Endothelial cell (in vitro differentiated cells): ENCODE results near the gene MACROD2. TPM values are rescaled to one million over a fixed set of nuclear protein-coding genes. Genes with fewer than 3 reads are reported as not detected.

ENCODE experiments used
- DNase-seq: peaks from one replicate; pipeline ENCODE4 v3.0.0; 2021; ENCODE audit warnings: low spot score
- H3K27ac Mint-ChIP-seq: one replicate; pipeline ENCODE4 v1.8.0; 2021; ENCODE audit warnings: mixed read lengths, inconsistent platforms; ENCODE audit not compliant: unreplicated experiment
- H3K27me3 Mint-ChIP-seq: one replicate; pipeline ENCODE4 v1.8.0; 2021; ENCODE audit warnings: mild to moderate bottlenecking, moderate library complexity, mixed read lengths, inconsistent platforms; ENCODE audit not compliant: unreplicated experiment
- H3K36me3 Mint-ChIP-seq: one replicate; pipeline ENCODE4 v1.8.0; 2021; ENCODE audit warnings: mild to moderate bottlenecking, low read depth, mixed read lengths, inconsistent platforms; ENCODE audit not compliant: unreplicated experiment
- H3K4me1 Mint-ChIP-seq: one replicate; pipeline ENCODE4 v1.8.0; 2021; ENCODE audit warnings: mild to moderate bottlenecking, mixed read lengths, inconsistent platforms; ENCODE audit not compliant: unreplicated experiment
- H3K4me3 Mint-ChIP-seq: one replicate; pipeline ENCODE4 v1.8.0; 2021; ENCODE audit warnings: mild to moderate bottlenecking, mixed read lengths, inconsistent platforms; ENCODE audit not compliant: unreplicated experiment
- H3K9me3 Mint-ChIP-seq: one replicate; pipeline ENCODE4 v1.8.0; 2021; ENCODE audit warnings: mixed read lengths, inconsistent platforms; ENCODE audit not compliant: unreplicated experiment
- total RNA-seq: library from RNA; stranded (reverse); fragmentation: NEBNext Ultra II Directional; extraction: Animal tissue kit (Norgen Biotek cat#: 25700); gene quantifications from one replicate; pipeline ENCODE4 v1.2.1, GENCODE V29; 2021; ENCODE audit not compliant: unreplicated experiment
- TF ChIP-seq, protein P1 (sequence below): fragments of 200-600 bp; sonication (generic); IDR thresholded peaks from one replicate; pipeline ENCODE4 v1.5.0; 2021; ENCODE audit warnings: antibody characterized with exemption; ENCODE audit not compliant: unreplicated experiment

The MACROD2 gene
- total RNA-seq, 1 donor from 2014 or later = 6.4 TPM

- no peaks in the 10 kb centered on the region for H3K4me1 Mint-ChIP-seq
- no peaks in the 10 kb centered on the region for H3K36me3 Mint-ChIP-seq
- no peaks in the 10 kb centered on the region for H3K9me3 Mint-ChIP-seq
- TF ChIP-seq, protein P1, sequence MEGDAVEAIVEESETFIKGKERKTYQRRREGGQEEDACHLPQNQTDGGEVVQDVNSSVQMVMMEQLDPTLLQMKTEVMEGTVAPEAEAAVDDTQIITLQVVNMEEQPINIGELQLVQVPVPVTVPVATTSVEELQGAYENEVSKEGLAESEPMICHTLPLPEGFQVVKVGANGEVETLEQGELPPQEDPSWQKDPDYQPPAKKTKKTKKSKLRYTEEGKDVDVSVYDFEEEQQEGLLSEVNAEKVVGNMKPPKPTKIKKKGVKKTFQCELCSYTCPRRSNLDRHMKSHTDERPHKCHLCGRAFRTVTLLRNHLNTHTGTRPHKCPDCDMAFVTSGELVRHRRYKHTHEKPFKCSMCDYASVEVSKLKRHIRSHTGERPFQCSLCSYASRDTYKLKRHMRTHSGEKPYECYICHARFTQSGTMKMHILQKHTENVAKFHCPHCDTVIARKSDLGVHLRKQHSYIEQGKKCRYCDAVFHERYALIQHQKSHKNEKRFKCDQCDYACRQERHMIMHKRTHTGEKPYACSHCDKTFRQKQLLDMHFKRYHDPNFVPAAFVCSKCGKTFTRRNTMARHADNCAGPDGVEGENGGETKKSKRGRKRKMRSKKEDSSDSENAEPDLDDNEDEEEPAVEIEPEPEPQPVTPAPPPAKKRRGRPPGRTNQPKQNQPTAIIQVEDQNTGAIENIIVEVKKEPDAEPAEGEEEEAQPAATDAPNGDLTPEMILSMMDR = no peak
- no peak overlapping the region for H3K27ac Mint-ChIP-seq
- no peak overlapping the region for H3K4me3 Mint-ChIP-seq
- DNase-seq = no peak
- peaks cover 1% of the 10 kb centered on the region for H3K27me3 Mint-ChIP-seq
These were observed 2022.3 kb downstream of the MACROD2 start for GRCh38 chr20:16017656-16018055.

- Mint-ChIP-seq H3K4me3 (no peak overlapping the region), H3K27ac (no peak overlapping the region), H3K4me1 (no peaks in the 10 kb centered on the region), H3K36me3 (no peaks in the 10 kb centered on the region), H3K27me3 (peaks cover 1% of the 10 kb centered on the region), H3K9me3 (no peaks in the 10 kb centered on the region)
- no peak for DNase-seq
- TF ChIP-seq, protein P1 = no peak
These were observed 2023.6 kb downstream of the MACROD2 start for GRCh38 chr20:16018881-16019280.

DNA sequence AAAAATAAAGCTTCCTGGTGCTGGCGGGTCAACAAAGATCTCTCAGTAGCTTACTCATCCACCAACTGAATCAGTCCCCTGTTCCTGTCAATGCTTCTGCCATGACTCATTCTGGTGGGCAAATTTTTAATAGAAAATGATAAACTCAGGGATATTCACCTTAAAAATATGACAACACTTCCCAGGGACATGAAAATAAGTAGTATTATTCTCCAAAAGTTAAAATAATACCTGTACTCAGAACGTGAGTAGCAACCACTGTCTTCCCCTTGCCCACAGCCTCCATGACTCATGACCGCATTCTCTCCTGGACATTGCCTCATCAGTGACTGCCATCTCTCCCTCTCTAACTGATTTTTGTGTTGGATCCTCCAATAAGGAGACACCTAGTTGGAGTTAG is 2025.7 kb downstream of the MACROD2 start:
- TF ChIP-seq, protein P1 = no peak
- H3K9me3 Mint-ChIP-seq = no peaks in the 10 kb centered on the region
- H3K27me3 Mint-ChIP-seq = peaks cover 1% of the 10 kb centered on the region
- no peaks in the 10 kb centered on the region for H3K4me1 Mint-ChIP-seq
- H3K27ac Mint-ChIP-seq = no peak overlapping the region
- no peaks in the 10 kb centered on the region for H3K36me3 Mint-ChIP-seq
- no peak overlapping the region for H3K4me3 Mint-ChIP-seq
- DNase-seq = no peak

GRCh38 chr20:16025084-16025483 is 2029.8 kb downstream of the MACROD2 start:
- no peak for DNase-seq
- Mint-ChIP-seq H3K36me3 (no peaks in the 10 kb centered on the region), H3K4me1 (no peaks in the 10 kb centered on the region), H3K4me3 (no peak overlapping the region), H3K9me3 (no peaks in the 10 kb centered on the region), H3K27me3 (no peaks in the 10 kb centered on the region), H3K27ac (no peak overlapping the region)
- TF ChIP-seq, protein P1 = no peak

DNA sequence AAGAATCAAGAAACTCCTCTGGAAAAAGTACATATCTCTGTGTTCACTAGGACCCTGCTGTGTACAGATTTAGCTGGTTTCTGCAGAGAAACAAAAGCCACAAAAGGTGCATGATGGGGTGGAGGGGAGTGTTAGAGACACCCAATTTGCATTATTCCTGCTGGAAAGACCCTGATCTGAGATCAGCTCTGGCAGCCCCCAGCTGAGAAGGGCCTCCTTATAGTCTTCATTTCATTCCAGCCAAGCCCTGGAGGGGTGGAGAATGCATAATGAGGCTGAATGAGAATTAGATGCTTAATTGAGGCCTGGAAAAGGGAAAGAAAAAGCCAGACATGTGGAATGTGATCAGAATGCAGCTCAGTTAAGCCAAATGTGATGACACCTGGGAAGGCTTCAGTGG is 2032.4 kb downstream of the MACROD2 start:
- no peak overlapping the region for H3K4me3 Mint-ChIP-seq
- no peaks in the 10 kb centered on the region for H3K9me3 Mint-ChIP-seq
- no peaks in the 10 kb centered on the region for H3K4me1 Mint-ChIP-seq
- H3K27ac Mint-ChIP-seq = no peak overlapping the region
- H3K36me3 Mint-ChIP-seq = no peaks in the 10 kb centered on the region
- TF ChIP-seq, protein P1 = no peak
- H3K27me3 Mint-ChIP-seq = no peaks in the 10 kb centered on the region
- DNase-seq = no peak
